Loucy (cell line): ENCODE results near the gene ZNF410.
"Not testable (repeated sequence)": the region's sequence is repeated elsewhere in the genome, so short reads cannot be mapped to it uniquely, and the experiment has no call there.

Experiments
- H2AFZ ChIP-seq: fragments of 200-600 bp; sonication (generic); 2 replicates; pipeline ENCODE4 v1.6.0; 2016; ENCODE audit warnings: antibody characterized with exemption, mild to moderate bottlenecking, low read length, moderate library complexity
- H3F3A ChIP-seq: fragments of 200-600 bp; 2 replicates; pipeline ENCODE4 v1.6.0; 2016; ENCODE audit warnings: antibody characterized with exemption, low read depth, mild to moderate bottlenecking
- H3K27me3 ChIP-seq: fragments of 200-600 bp; sonication (generic); 2 replicates; pipeline ENCODE4 v1.6.1; 2014; ENCODE audit warnings: low read length, mild to moderate bottlenecking; ENCODE audit not compliant: insufficient read depth, poor library complexity, severe bottlenecking
- H3K36me3 ChIP-seq: fragments of 200-600 bp; sonication (generic); 2 replicates; pipeline ENCODE4 v1.6.1; 2016; ENCODE audit warnings: low read length; ENCODE audit not compliant: insufficient read depth
- H3K4me1 ChIP-seq: fragments of 200-600 bp; sonication (generic); 2 replicates; pipeline ENCODE4 v1.5.1; 2014; ENCODE audit warnings: low read length, mild to moderate bottlenecking; ENCODE audit not compliant: insufficient read depth, poor library complexity, severe bottlenecking
- H3K4me2 ChIP-seq: fragments of 200-600 bp; sonication (generic); 2 replicates; pipeline ENCODE4 v1.6.0; 2014; ENCODE audit warnings: antibody characterized with exemption, low read length, low read depth, mild to moderate bottlenecking; ENCODE audit not compliant: poor library complexity, severe bottlenecking
- H3K4me3 ChIP-seq: fragments of 200-600 bp; sonication (generic); 2 replicates; pipeline ENCODE4 v1.5.1; 2014; ENCODE audit warnings: low read length, mild to moderate bottlenecking, mixed read lengths; ENCODE audit not compliant: poor library complexity, severe bottlenecking
- H3K79me2 ChIP-seq: fragments of 200-600 bp; sonication (generic); 2 replicates; pipeline ENCODE4 v1.6.1; 2014; ENCODE audit warnings: low read length; ENCODE audit not compliant: insufficient read depth
- H3K9ac ChIP-seq: fragments of 200-600 bp; sonication (generic); 2 replicates; pipeline ENCODE4 v1.6.0; 2014; ENCODE audit warnings: mild to moderate bottlenecking, low read depth, low read length, moderate library complexity; ENCODE audit not compliant: poor library complexity, severe bottlenecking
- H3K9me2 ChIP-seq: fragments of 200-600 bp; sonication (generic); replicated peaks from 2 replicates; pipeline ENCODE4 v1.6.1; 2016; ENCODE audit warnings: low read depth, low read length, mixed read lengths
- H3K9me3 ChIP-seq: fragments of 200-600 bp; sonication (generic); 2 replicates; pipeline ENCODE4 v1.6.1; 2014; ENCODE audit warnings: mild to moderate bottlenecking, antibody characterized with exemption, low read length, low read depth; ENCODE audit not compliant: insufficient read depth
- H4K20me1 ChIP-seq: fragments of 200-600 bp; sonication (generic); 2 replicates; pipeline ENCODE4 v1.6.0; 2014; ENCODE audit warnings: antibody characterized with exemption, low read length, mild to moderate bottlenecking; ENCODE audit not compliant: insufficient read depth, poor library complexity, severe bottlenecking
- EZH2phosphoT487 ChIP-seq: fragments of 200-600 bp; IDR thresholded peaks from 2 replicates; pipeline ENCODE4 v1.6.1; 2018; ENCODE audit warnings: antibody characterized with exemption, mild to moderate bottlenecking, moderate library complexity, borderline replicate concordance
- TF ChIP-seq, protein P1 (sequence below): fragments of 200-600 bp; sonication (generic); conservative IDR thresholded peaks from 2 replicates; pipeline ENCODE4 v1.5.1; 2014; ENCODE audit warnings: mild to moderate bottlenecking, antibody characterized with exemption, low read length

ZNF410 gene, protein sequence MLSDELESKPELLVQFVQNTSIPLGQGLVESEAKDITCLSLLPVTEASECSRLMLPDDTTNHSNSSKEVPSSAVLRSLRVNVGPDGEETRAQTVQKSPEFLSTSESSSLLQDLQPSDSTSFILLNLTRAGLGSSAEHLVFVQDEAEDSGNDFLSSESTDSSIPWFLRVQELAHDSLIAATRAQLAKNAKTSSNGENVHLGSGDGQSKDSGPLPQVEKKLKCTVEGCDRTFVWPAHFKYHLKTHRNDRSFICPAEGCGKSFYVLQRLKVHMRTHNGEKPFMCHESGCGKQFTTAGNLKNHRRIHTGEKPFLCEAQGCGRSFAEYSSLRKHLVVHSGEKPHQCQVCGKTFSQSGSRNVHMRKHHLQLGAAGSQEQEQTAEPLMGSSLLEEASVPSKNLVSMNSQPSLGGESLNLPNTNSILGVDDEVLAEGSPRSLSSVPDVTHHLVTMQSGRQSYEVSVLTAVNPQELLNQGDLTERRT

DNA sequence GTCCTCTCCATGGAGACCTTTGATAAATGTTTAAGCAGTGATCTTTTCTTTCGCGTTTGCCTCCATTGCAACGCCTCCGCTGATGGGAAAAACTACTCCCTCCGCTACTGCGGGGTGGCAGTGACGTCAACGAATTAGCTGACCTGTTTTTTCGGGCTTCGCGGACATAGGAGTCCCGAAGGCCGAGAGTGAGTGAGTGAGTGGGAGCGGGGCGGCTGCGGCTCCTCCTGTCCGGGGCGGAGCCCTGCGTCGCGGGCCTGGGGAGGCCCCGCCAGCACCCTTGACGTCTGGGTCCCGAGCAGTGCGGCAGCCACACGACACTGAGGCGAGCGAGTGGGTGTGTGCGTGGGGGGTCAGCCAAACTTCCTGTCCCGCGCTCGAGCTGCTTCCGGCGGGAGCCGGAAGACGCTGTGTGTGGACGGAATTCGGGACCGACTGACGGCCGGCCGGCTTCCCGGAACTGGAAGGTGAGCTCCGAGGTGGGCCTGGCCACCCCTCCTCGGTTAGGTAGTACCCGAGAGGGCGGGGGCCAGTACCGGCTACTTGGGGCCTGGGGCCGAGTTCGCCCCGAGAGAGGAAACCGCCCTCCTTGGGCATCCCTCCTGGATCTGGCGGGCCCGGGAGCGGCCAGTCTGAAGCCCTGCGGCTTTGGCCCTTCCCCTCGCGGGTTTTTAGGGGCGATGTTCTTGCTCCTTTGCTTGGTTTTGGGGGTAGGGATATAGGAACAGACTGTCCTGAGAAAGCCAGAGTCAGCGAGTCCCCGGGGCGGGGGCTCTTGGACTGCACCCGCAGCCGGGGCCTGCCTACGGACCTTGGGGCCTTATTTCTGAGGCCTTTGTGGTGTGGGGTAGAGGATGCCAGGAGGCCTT, at the start of gene ZNF410:
Gene ZNF410 (plus strand): TSS at position 411 of the 869 bp plus-strand sequence. CDS start 5,317 bp downstream, outside the sequence.
- H3K4me3 ChIP-seq: peak within 1 kb of the TSS; percentile 98
- no peak for TF ChIP-seq EZH2phosphoT487
- TF ChIP-seq, protein P1, sequence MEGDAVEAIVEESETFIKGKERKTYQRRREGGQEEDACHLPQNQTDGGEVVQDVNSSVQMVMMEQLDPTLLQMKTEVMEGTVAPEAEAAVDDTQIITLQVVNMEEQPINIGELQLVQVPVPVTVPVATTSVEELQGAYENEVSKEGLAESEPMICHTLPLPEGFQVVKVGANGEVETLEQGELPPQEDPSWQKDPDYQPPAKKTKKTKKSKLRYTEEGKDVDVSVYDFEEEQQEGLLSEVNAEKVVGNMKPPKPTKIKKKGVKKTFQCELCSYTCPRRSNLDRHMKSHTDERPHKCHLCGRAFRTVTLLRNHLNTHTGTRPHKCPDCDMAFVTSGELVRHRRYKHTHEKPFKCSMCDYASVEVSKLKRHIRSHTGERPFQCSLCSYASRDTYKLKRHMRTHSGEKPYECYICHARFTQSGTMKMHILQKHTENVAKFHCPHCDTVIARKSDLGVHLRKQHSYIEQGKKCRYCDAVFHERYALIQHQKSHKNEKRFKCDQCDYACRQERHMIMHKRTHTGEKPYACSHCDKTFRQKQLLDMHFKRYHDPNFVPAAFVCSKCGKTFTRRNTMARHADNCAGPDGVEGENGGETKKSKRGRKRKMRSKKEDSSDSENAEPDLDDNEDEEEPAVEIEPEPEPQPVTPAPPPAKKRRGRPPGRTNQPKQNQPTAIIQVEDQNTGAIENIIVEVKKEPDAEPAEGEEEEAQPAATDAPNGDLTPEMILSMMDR: no peak
- peak within 1 kb of the TSS; percentile 99 for H2AFZ ChIP-seq
- peaks cover 65% of the 10 kb centered on the region for H3K79me2 ChIP-seq
- no peaks in the 10 kb centered on the region for H3K27me3 ChIP-seq
- no peaks in the 10 kb centered on the region for H3K9me3 ChIP-seq
- no peaks in the 10 kb centered on the region for H3K36me3 ChIP-seq
- no peaks in the 10 kb centered on the region for H3F3A ChIP-seq
- peak within 1 kb of the TSS; percentile 95 for H3K9ac ChIP-seq
- H3K4me2 ChIP-seq: peak within 1 kb of the TSS; percentile 78
- H3K9me2 ChIP-seq: no peaks in the 10 kb centered on the region
- H3K4me1 ChIP-seq: peaks cover 35% of the 10 kb centered on the region
- peaks cover 30% of the 10 kb centered on the region for H4K20me1 ChIP-seq

DNA sequence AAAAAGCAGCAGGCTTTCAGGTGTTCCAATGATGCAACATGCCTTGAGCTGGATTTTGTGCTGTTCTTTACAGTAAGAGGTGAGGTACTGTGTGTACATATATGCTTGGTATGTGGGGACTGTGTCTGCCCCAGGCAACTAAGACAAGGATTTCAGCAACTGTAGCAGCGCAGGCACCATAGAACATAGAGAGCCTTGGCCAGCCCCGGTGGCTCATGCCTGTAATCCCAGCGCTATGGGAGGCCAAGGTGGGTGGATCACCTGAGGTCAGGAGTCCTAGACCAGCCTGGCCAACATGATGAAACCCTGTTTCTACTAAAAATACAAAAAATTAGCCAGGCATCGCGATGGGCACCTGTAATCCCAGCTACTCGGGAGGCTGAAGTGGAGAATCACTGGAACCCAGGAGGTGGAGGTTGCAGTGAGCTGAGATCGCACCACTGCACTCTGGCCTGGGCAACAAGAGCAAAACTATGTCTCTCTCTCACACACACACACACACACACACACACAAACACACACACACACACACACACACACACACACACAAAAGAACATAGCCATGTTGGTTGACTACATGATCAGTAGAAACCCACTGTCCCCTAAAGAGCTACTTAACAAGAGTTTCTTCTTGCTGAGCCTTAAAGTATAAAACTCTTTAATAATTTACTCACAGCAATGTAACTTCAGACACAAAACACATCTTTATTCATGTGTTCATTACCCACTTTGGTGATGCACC, 48.2 kb upstream of the ZNF410 start:
- H3K4me2 ChIP-seq, H3F3A ChIP-seq, H3K79me2 ChIP-seq, H2AFZ ChIP-seq, H3K4me3 ChIP-seq, H3K9ac ChIP-seq, H3K9me3 ChIP-seq, H3K27me3 ChIP-seq, H3K4me1 ChIP-seq, H3K36me3 ChIP-seq, H4K20me1 ChIP-seq, H3K9me2 ChIP-seq: not testable (repeated sequence)

DNA sequence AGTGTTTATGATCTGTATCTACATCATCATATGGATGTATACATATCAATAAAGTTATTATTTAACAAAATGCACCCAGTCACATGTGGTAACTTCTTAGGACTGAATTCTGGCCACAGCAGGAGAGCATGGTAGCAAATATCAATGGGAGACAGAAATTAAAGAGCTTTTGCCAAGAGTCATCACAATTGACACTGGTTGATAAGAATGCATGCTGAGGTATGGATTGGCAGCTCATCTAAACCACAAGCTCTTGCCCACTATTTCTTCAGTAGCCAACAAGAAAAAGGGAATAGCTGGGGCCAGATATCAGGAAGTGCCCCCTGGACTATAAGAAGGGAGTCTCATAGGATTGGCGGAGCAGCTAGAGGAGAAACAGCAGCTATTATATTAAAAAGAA, 44.5 kb upstream of the ZNF410 start:
- no peaks in the 10 kb centered on the region for H3K4me1 ChIP-seq
- TF ChIP-seq EZH2phosphoT487: no peak
- TF ChIP-seq, protein P1: no peak
- H4K20me1 ChIP-seq: no peaks in the 10 kb centered on the region
- no peak overlapping the region for H3K4me3 ChIP-seq
- H3K36me3 ChIP-seq: no peaks in the 10 kb centered on the region
- H3K4me2 ChIP-seq: no peak overlapping the region
- no peaks in the 10 kb centered on the region for H3K9me3 ChIP-seq
- H3K27me3 ChIP-seq: no peaks in the 10 kb centered on the region
- no peaks in the 10 kb centered on the region for H3K9me2 ChIP-seq
- H3K79me2 ChIP-seq: no peaks in the 10 kb centered on the region
- H3K9ac ChIP-seq: no peak overlapping the region
- no peaks in the 10 kb centered on the region for H3F3A ChIP-seq
- H2AFZ ChIP-seq: no peak overlapping the region
